ENCODE measurements around the gene STX12.
A peak's percentile ranks its signal among the peaks of the same experiment; 100 is the strongest.

DNA sequence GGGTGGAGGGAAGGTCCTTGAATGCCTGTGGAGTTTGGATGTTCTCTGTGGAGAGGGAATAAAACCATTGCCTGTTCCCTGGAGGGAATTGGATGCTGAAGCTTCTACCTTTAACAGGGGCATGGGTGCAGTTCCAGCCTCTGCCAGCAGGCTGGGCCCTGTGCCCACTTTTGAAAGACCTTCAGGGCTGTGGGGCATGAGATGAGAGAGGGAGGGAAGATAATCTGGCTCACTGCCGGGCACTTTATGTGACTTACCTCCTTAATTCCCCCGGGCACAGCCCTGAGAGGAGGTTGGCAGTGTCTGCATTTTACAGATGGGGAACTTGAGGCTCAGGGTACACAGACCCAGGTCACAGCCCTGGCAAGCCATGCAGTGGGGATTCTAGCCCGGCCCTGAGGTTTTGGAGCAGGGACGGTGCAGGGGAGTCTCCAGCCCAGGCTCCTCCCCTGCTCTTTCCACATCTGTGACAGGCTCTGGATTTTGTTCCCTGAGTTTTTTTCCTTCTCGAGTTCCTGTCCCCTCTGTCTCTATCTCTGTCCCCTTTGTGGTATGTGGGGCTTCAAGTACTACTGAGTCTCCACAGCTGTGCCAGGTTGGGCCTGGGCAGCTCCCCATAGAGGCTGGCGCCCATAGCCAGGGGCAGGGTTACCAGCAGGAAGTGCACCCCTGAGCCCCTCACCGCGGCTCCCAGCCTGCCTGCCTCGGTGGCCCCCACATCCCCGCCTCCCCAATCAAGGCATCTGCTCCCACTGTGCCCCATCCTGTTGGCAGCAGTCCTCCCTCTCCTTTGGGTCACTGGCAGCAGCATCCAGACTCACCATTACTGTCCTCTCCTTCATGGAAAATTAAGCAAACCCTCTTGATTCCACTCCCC is 85.3 kb downstream of the STX12 start:
- TF ChIP-seq, protein P1, sequence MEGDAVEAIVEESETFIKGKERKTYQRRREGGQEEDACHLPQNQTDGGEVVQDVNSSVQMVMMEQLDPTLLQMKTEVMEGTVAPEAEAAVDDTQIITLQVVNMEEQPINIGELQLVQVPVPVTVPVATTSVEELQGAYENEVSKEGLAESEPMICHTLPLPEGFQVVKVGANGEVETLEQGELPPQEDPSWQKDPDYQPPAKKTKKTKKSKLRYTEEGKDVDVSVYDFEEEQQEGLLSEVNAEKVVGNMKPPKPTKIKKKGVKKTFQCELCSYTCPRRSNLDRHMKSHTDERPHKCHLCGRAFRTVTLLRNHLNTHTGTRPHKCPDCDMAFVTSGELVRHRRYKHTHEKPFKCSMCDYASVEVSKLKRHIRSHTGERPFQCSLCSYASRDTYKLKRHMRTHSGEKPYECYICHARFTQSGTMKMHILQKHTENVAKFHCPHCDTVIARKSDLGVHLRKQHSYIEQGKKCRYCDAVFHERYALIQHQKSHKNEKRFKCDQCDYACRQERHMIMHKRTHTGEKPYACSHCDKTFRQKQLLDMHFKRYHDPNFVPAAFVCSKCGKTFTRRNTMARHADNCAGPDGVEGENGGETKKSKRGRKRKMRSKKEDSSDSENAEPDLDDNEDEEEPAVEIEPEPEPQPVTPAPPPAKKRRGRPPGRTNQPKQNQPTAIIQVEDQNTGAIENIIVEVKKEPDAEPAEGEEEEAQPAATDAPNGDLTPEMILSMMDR (IDR thresholded peaks at IDR 0.05), result peak; percentile 93 to 99 (median 95)
- TF ChIP-seq POLR2A (IDR thresholded peaks at IDR 0.05), result no peak
